GM23248 (cell line): ENCODE data around the gene UBASH3A.

ENCODE experiments used
- EZH2 ChIP-seq: fragments of 200-600 bp; sonication (generic); IDR thresholded peaks from 2 replicates; pipeline ENCODE4 v1.6.1; 2018; ENCODE audit warnings: antibody characterized with exemption, mild to moderate bottlenecking; ENCODE audit not compliant: insufficient read depth, poor library complexity, severe bottlenecking
- EZH2phosphoT487 ChIP-seq: fragments of 200-600 bp; sonication (generic); IDR thresholded peaks from 2 replicates; pipeline ENCODE4 v1.6.1; 2018; ENCODE audit warnings: antibody characterized with exemption, moderate library complexity, mild to moderate bottlenecking, low read depth; ENCODE audit not compliant: insufficient read depth

- TF ChIP-seq EZH2, result no peak
- TF ChIP-seq EZH2phosphoT487, result no peak
Measured at GRCh38 chr21:42385619-42386018, 18.1 kb upstream of the UBASH3A start.
